Tibial artery (tissue), 4 donors: ENCODE measurements around the gene TNFRSF12A.
A peak's percentile ranks its signal among the peaks of the same experiment; 100 is the strongest.

Experiments
- DNase-seq, 2 donors: peaks; one replicate each; pipeline ENCODE4 v3.0.0-alpha.2; 2019
- H3K27ac ChIP-seq, 2 donors: fragments of 200-600 bp; sonication (generic) in 1 of 2; 1 replicate in 1 of 2; 2 replicates in 1 of 2; pipeline ENCODE4 v1.5.1; 2018 to 2019; ENCODE audit warnings: mild to moderate bottlenecking in 1 of 2
- H3K27me3 ChIP-seq, 2 donors: fragments of 200-600 bp; sonication (generic) in 1 of 2; one replicate each; pipeline versions ENCODE4 v1.5.1 to v1.6.0; 2016 to 2019
- H3K36me3 ChIP-seq, 3 donors: fragments of 200-600 bp; sonication (generic) in 2 of 3; one replicate each; pipeline ENCODE4 v1.5.1; 2016 to 2019; ENCODE audit warnings: mild to moderate bottlenecking in 2 of 3
- H3K4me1 ChIP-seq, 4 donors: fragments of 200-600 bp; sonication (generic) in 2 of 4; 1 replicate in 3 of 4; 2 replicates in 1 of 4; pipeline ENCODE4 v1.5.1; 2016 to 2019
- H3K4me3 ChIP-seq, 2 donors: fragments of 200-600 bp; sonication (generic) in 1 of 2; 1 replicate in 1 of 2; 2 replicates in 1 of 2; pipeline ENCODE4 v1.5.1; 2018 to 2019; ENCODE audit warnings: mild to moderate bottlenecking in 2 of 2
- H3K9me3 ChIP-seq, 3 donors: fragments of 200-600 bp; sonication (generic) in 1 of 3; one replicate each; pipeline ENCODE4 v1.5.1; 2016 to 2019
- intact Hi-C: fragments of 100-400 bp; cut with DNase I; formaldehyde crosslinking; loops from one replicate; pipeline ENCODE4 v1.15.0; 2023; ENCODE audit warnings: low total_unique reads
- TF ChIP-seq, protein P1 (sequence below), 2 experiments: fragments of 200-600 bp in 1 of 2; fragments of 450-650 bp in 1 of 2; IDR thresholded peaks; one replicate each; pipeline ENCODE4 v1.5.1; 2017 to 2019; ENCODE audit warnings: antibody characterized with exemption in 2 of 2, mild to moderate bottlenecking in 1 of 2, moderate library complexity in 1 of 2

Gene TNFRSF12A

DNA sequence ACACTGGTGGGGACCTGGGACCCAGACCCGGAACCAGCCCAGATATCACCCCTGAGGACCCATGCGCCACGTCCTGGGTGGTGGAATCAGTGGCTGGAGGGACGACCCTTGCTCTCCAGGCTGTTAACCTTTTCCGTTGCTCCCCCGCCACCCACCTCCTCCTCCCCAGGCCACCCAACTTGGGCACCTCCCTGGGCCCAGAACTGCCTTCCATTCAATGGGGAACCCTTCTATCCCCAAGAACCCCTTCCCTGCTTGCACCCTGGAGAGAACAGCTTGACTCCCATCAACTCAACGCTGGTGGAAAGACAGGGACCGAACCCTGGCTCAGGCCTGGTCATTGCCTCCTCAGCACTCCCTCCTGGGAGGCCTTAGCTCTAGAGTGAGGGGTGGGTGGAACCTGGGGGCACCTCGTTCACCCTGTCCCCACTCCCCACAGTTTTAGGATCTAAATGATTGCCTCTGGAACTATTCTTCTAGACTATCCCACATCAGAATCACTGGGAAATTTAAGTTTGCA lies 39.6 kb downstream of the TNFRSF12A start:
- H3K27me3 ChIP-seq = peaks cover 0 to 11% of the 10 kb centered on the region in 2 donors
- no peaks in the 10 kb centered on the region for H3K9me3 ChIP-seq
- H3K4me1 ChIP-seq = peaks cover 0 to 24% (median 20%) of the 10 kb centered on the region in 4 donors
- TF ChIP-seq, protein P1, sequence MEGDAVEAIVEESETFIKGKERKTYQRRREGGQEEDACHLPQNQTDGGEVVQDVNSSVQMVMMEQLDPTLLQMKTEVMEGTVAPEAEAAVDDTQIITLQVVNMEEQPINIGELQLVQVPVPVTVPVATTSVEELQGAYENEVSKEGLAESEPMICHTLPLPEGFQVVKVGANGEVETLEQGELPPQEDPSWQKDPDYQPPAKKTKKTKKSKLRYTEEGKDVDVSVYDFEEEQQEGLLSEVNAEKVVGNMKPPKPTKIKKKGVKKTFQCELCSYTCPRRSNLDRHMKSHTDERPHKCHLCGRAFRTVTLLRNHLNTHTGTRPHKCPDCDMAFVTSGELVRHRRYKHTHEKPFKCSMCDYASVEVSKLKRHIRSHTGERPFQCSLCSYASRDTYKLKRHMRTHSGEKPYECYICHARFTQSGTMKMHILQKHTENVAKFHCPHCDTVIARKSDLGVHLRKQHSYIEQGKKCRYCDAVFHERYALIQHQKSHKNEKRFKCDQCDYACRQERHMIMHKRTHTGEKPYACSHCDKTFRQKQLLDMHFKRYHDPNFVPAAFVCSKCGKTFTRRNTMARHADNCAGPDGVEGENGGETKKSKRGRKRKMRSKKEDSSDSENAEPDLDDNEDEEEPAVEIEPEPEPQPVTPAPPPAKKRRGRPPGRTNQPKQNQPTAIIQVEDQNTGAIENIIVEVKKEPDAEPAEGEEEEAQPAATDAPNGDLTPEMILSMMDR (IDR thresholded peaks at IDR 0.05) = no peak
- intact Hi-C loops = loop anchor here (5.0 kb wide), 2 partner anchors 63 to 108 kb away; no protein-coding TSS in a partner anchor
- no peaks in the 10 kb centered on the region for H3K36me3 ChIP-seq
- peak overlapping the region; percentile 52 to 55 for H3K27ac ChIP-seq
- DNase-seq = no peak
- peak overlapping the region; percentile 56 to 73 for H3K4me3 ChIP-seq

DNA sequence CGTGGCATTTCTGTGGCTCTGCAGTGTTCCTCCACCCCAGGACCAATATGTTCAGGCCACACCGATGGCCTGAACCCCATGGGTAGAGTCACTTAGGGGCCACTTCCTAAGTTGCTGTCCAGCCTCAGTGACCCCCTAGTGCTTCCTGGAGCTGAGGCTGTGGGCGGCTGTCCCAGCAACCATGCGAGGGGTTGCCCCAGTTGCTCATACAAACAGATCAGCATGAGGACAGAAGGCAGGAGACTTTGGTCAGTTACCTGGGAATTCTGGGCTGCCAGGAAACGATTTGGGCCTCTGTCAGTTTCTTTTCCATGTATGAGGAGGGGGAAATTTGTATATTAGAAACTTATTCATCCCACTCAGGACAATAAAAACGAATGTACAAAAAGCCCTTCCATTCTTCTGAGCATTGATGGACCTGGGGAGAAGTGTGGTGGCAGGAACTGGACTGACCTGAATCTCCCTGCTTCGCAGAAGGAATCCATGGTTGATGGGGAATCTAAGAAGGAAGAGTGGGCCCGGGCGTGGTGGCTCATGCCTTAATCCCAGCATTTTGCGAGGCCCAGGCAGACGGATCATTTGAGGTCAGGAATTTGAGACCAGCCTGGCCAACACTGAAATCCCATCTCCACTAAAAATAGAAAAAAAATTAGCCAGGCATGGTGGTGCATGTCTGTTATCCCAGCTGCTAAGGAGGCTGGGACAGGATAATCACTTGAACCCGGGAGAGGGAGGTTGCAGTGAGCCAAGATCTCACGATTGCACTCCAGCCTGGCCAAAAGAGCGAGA lies 40.4 kb downstream of the TNFRSF12A start:
- TF ChIP-seq, protein P1 (IDR thresholded peaks at IDR 0.05) = no peak
- Histone ChIP-seq H3K36me3 (no peaks in the 10 kb centered on the region), H3K27me3 (peaks cover 0 to 11% of the 10 kb centered on the region in 2 donors), H3K27ac (no peak overlapping the region), H3K4me3 (no peak overlapping the region), H3K9me3 (no peaks in the 10 kb centered on the region), H3K4me1 (peaks cover 0 to 32% (median 25%) of the 10 kb centered on the region in 4 donors)
- DNase-seq = no peak
- intact Hi-C loops = loop anchor here (5.0 kb wide), 1 partner anchor 107 kb away; no protein-coding TSS in a partner anchor

DNA sequence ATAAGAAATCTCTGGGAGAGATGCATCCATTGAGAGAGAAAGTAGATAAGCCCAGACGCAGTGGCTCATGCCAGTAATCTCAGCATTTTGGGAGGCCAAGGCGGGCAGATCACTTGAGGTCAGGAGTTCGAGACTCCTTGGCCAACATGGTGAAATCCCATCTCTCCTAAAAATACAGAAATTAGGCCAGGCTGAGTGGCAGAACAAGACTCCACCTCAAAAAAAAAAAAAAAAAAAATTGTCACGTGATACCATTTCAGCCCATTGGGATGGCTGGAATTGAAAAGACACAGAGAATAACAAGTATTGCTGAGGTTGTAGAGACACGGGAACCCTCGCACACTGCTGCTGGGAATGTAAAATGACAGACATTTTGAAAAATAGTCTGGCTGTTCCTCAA lies 42.4 kb downstream of the TNFRSF12A start:
- Histone ChIP-seq H3K27me3 (peaks cover 0 to 11% of the 10 kb centered on the region in 2 donors), H3K27ac (no peak overlapping the region), H3K4me3 (no peak overlapping the region), H3K4me1 (peaks cover 0 to 35% (median 27%) of the 10 kb centered on the region in 4 donors), H3K9me3 (no peaks in the 10 kb centered on the region), H3K36me3 (no peaks in the 10 kb centered on the region)
- intact Hi-C loops = loop anchor here (5.0 kb wide), 1 partner anchor 105 kb away; no protein-coding TSS in a partner anchor
- TF ChIP-seq, protein P1 (IDR thresholded peaks at IDR 0.05) = no peak
- DNase-seq = no peak

DNA sequence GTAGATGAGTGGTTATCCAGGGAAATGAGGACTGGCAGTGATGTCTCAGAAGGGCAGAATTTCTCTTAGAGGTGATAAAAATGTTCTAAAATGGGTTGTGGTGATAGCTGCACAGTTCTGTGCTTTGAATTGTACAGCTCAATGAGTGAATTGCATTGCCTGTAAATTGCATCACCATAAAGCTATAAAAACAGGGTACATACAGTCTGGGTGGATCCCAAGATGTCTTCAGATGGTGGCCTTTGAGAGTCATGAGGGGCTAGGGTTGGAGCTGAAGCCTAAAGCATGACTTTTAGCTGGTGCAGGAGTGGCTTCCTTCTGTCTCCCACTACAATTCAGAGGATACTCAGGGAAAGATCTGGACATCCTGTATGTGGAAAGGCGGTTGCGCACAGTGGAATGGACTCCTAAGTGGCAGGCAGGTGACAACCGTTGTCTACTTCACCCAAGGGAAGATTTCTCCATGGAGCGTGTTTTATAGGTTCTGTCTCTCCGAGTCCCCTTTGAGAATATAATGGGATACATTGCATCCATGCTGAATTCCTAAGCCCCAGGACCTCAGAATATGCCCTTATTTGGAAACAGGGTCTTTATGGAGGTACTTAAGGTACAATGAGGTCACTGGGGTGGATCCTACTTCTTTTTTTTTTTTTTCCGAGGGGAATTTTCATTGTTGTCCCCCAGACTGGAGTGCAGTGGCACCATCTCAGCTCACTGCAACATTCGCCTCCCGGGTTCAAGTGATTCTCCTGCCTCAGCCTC lies 43.6 kb downstream of the TNFRSF12A start:
- no peak overlapping the region for H3K4me3 ChIP-seq
- no peaks in the 10 kb centered on the region for H3K36me3 ChIP-seq
- H3K4me1 ChIP-seq = peaks cover 0 to 24% (median 19%) of the 10 kb centered on the region in 4 donors
- intact Hi-C loops = loop anchor here (5.0 kb wide), 1 partner anchor 103 kb away; no protein-coding TSS in a partner anchor
- no peak overlapping the region for H3K27ac ChIP-seq
- no peak for DNase-seq
- no peaks in the 10 kb centered on the region for H3K9me3 ChIP-seq
- TF ChIP-seq, protein P1 (IDR thresholded peaks at IDR 0.05) = no peak
- peaks cover 0 to 3% of the 10 kb centered on the region in 2 donors for H3K27me3 ChIP-seq

DNA sequence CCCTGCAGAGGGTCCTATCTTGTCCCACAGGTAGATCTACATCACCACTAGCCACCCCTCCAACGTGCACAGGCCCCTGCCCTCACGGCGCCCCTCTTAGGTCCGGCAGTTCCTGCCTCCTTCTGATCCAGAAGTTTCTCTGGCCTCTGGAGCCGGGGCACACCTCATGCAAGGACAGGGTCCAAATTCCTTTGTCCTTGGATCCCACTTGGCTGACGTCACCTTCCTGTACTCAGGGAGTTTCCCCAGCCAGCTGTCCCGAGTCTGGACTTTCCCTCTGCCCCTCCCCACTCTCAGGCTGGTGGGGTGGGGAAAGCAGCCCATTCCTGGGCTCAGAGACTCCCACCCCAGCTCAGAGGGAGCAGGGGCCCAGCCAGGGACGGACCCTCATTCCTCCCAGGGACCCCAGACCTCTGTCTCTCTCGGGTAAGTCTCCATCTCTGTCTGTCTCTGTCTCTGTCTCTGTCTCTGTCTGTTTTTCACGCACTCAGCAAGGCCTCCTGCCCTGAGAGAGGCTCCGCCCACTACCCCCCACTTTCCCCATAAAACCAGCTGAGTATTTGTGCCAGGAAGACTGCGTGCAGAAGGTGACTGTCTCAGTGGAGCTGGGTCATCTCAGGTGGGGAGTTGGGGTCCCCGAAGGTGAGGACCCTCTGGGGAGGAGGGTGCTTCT lies 45.0 kb downstream of the TNFRSF12A start, which contains the start of gene IL32:
Gene IL32, plus strand, starts transcription at position 572 of the 673 bp plus-strand sequence. CDS start 172 bp downstream, outside the sequence.
- Histone ChIP-seq H3K36me3 (no peaks in the 10 kb centered on the region), H3K9me3 (no peaks in the 10 kb centered on the region), H3K4me3 (peak within 1 kb of the TSS; percentile 22 to 33), H3K27me3 (no peaks in the 10 kb centered on the region), H3K4me1 (peaks cover 0 to 13% (median 8%) of the 10 kb centered on the region in 4 donors), H3K27ac (peak within 1 kb of the TSS; percentile 8 to 28)
- peak in 1 of 2 donors; percentile 58 for DNase-seq
- TF ChIP-seq, protein P1 (IDR thresholded peaks at IDR 0.05) = no peak
- intact Hi-C loops = no loop called here
